ENCODE data around the gene PRKG1. TPM values are rescaled to one million over a fixed set of nuclear protein-coding genes. Genes with fewer than 3 reads are reported as not detected.

PRKG1 gene
- total RNA-seq, 2 donors from 2014 or later: 0.42 TPM; not detected in 1

GRCh38 chr10:51085204-51085603 is 10.9 kb downstream of the PRKG1 start:
- peaks cover 4% of the 10 kb centered on the region for H3K9me3 Mint-ChIP-seq
- H3K27ac Mint-ChIP-seq: no peak overlapping the region
- no peaks in the 10 kb centered on the region for H3K4me1 Mint-ChIP-seq
- H3K27me3 Mint-ChIP-seq: peaks cover 18% of the 10 kb centered on the region
- H3K36me3 Mint-ChIP-seq (ENCODE audit: low read depth): no peaks in the 10 kb centered on the region
- no peak for ATAC-seq (replicated peaks)
- no peak overlapping the region for H3K4me3 Mint-ChIP-seq

GRCh38 chr10:51086710-51087109 is 12.4 kb downstream of the PRKG1 start:
- no peak overlapping the region for H3K27ac Mint-ChIP-seq

DNA sequence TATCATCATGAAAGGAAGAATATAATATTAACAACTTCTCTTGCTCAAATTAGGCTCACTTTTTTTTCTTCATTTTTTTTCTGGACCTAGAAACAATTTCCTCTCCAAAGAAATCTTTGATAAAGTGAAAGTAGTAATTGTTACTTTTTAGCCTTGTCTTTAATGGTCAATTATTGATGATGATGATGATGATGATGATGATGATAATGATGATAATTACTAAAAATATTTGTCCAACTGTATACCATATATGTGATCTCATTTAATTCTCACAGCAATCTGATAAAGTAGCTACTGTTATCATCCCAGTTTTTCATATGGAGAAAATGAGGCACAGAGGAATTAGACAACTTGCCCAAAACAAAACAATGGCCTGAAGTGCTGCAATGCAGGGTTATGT is 12.8 kb downstream of the PRKG1 start:
- Mint-ChIP-seq H3K27ac (no peak overlapping the region), H3K4me3 (no peak overlapping the region), H3K4me1 (no peaks in the 10 kb centered on the region), H3K9me3 (peaks cover 4% of the 10 kb centered on the region), H3K27me3 (peaks cover 14% of the 10 kb centered on the region), H3K36me3 (ENCODE audit: low read depth) (no peaks in the 10 kb centered on the region)
- ATAC-seq (replicated peaks): no peak

More at GRCh38 chr10:51086710-51087109, 12.4 kb downstream of the PRKG1 start:
- ATAC-seq (replicated peaks): no peak
- Mint-ChIP-seq H3K36me3 (ENCODE audit: low read depth) (no peaks in the 10 kb centered on the region), H3K4me1 (no peaks in the 10 kb centered on the region), H3K27me3 (peaks cover 11% of the 10 kb centered on the region), H3K4me3 (no peak overlapping the region), H3K9me3 (peaks cover 4% of the 10 kb centered on the region)

- no peak overlapping the region for H3K4me3 Mint-ChIP-seq
- H3K27me3 Mint-ChIP-seq: peaks cover 7% of the 10 kb centered on the region
- peaks cover 4% of the 10 kb centered on the region for H3K9me3 Mint-ChIP-seq
- ATAC-seq (replicated peaks): no peak
- H3K27ac Mint-ChIP-seq: no peak overlapping the region
- H3K36me3 Mint-ChIP-seq (ENCODE audit: low read depth): no peaks in the 10 kb centered on the region
- H3K4me1 Mint-ChIP-seq: no peaks in the 10 kb centered on the region
These were observed 15.9 kb downstream of the PRKG1 start for GRCh38 chr10:51090190-51090589.

GRCh38 chr10:51092402-51092801 is 18.1 kb downstream of the PRKG1 start:
- Mint-ChIP-seq H3K27ac (no peak overlapping the region), H3K4me3 (no peak overlapping the region), H3K9me3 (peaks cover 4% of the 10 kb centered on the region), H3K36me3 (ENCODE audit: low read depth) (no peaks in the 10 kb centered on the region), H3K27me3 (peaks cover 7% of the 10 kb centered on the region), H3K4me1 (no peaks in the 10 kb centered on the region)
- no peak for ATAC-seq (replicated peaks)

- H3K4me3 Mint-ChIP-seq: no peak overlapping the region
- no peaks in the 10 kb centered on the region for H3K9me3 Mint-ChIP-seq
- H3K36me3 Mint-ChIP-seq (ENCODE audit: low read depth): no peaks in the 10 kb centered on the region
- H3K4me1 Mint-ChIP-seq: no peaks in the 10 kb centered on the region
- no peak for ATAC-seq (replicated peaks)
- no peak overlapping the region for H3K27ac Mint-ChIP-seq
- peaks cover 3% of the 10 kb centered on the region for H3K27me3 Mint-ChIP-seq
These were observed 21.2 kb downstream of the PRKG1 start for GRCh38 chr10:51095444-51095843.

DNA sequence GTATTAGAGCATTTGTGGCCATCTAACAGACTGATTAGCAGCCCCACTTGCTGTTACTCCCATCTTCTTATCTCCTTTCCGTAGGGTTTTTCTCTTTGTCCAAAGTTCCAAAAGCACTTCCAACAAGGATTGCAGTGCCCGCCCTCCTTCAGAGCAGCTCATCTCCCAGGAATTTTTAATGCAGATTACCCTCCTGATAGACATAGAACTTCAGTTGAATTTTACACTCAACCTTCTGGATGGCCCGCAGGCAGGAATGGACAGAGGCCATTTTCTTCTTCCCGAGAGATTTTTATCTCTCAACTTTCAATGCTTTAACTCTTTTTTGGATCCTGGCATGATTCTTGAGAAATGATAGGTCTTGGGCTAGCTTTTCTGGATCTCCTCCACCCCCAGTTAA is 23.3 kb downstream of the PRKG1 start:
- peaks cover 3% of the 10 kb centered on the region for H3K27me3 Mint-ChIP-seq
- H3K36me3 Mint-ChIP-seq (ENCODE audit: low read depth): no peaks in the 10 kb centered on the region
- no peak overlapping the region for H3K27ac Mint-ChIP-seq
- no peaks in the 10 kb centered on the region for H3K4me1 Mint-ChIP-seq
- no peaks in the 10 kb centered on the region for H3K9me3 Mint-ChIP-seq
- ATAC-seq (replicated peaks): no peak
- H3K4me3 Mint-ChIP-seq: no peak overlapping the region

DNA sequence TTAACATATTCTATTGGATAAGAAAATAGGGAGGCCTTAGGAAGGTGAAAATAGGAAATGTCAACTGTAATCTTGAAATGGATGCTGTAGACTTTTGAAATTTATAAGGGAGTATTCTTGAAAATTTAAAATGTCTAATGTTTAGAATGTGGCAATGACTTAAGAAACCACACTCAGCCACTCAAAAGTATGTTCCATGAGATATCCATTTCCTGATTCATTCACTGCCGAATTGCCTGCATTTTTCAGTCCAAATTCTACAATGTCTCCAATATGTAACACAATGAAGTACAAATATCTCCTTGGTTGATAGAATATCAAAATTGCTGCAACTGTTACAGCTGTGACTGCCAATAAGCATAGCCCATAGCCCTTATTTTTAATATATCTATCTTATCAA is 25.9 kb downstream of the PRKG1 start:
- no peak overlapping the region for H3K27ac Mint-ChIP-seq
- peaks cover 5% of the 10 kb centered on the region for H3K27me3 Mint-ChIP-seq
- H3K9me3 Mint-ChIP-seq: no peaks in the 10 kb centered on the region
- H3K4me1 Mint-ChIP-seq: no peaks in the 10 kb centered on the region
- no peak overlapping the region for H3K4me3 Mint-ChIP-seq
- no peak for ATAC-seq (replicated peaks)
- H3K36me3 Mint-ChIP-seq (ENCODE audit: low read depth): no peaks in the 10 kb centered on the region

- Mint-ChIP-seq H3K9me3 (no peaks in the 10 kb centered on the region), H3K27ac (no peak overlapping the region), H3K4me3 (no peak overlapping the region), H3K36me3 (ENCODE audit: low read depth) (no peaks in the 10 kb centered on the region), H3K4me1 (no peaks in the 10 kb centered on the region), H3K27me3 (peaks cover 13% of the 10 kb centered on the region)
- ATAC-seq (replicated peaks): no peak
These were observed 29.4 kb downstream of the PRKG1 start for GRCh38 chr10:51103554-51104217.

GRCh38 chr10:51106311-51106945 is 32.1 kb downstream of the PRKG1 start:
- H3K4me1 Mint-ChIP-seq: no peaks in the 10 kb centered on the region
- H3K27me3 Mint-ChIP-seq: peaks cover 10% of the 10 kb centered on the region
- no peak overlapping the region for H3K4me3 Mint-ChIP-seq
- H3K36me3 Mint-ChIP-seq (ENCODE audit: low read depth): no peaks in the 10 kb centered on the region
- ATAC-seq (replicated peaks): no peak
- H3K9me3 Mint-ChIP-seq: no peaks in the 10 kb centered on the region
- no peak overlapping the region for H3K27ac Mint-ChIP-seq

- Mint-ChIP-seq H3K4me1 (no peaks in the 10 kb centered on the region), H3K36me3 (ENCODE audit: low read depth) (no peaks in the 10 kb centered on the region), H3K9me3 (no peaks in the 10 kb centered on the region), H3K27ac (no peak overlapping the region), H3K4me3 (no peak overlapping the region), H3K27me3 (peaks cover 10% of the 10 kb centered on the region)
- no peak for ATAC-seq (replicated peaks)
These were observed 34.1 kb downstream of the PRKG1 start for GRCh38 chr10:51108406-51108805.

GRCh38 chr10:51109801-51110533 is 35.7 kb downstream of the PRKG1 start:
- Mint-ChIP-seq H3K4me3 (no peak overlapping the region), H3K27ac (no peak overlapping the region), H3K9me3 (no peaks in the 10 kb centered on the region), H3K36me3 (ENCODE audit: low read depth) (no peaks in the 10 kb centered on the region), H3K27me3 (peaks cover 10% of the 10 kb centered on the region), H3K4me1 (no peaks in the 10 kb centered on the region)
- no peak for ATAC-seq (replicated peaks)

GRCh38 chr10:51112013-51112412 is 37.7 kb downstream of the PRKG1 start:
- H3K9me3 Mint-ChIP-seq: no peaks in the 10 kb centered on the region
- H3K4me3 Mint-ChIP-seq: no peak overlapping the region
- no peaks in the 10 kb centered on the region for H3K4me1 Mint-ChIP-seq
- no peaks in the 10 kb centered on the region for H3K36me3 Mint-ChIP-seq (ENCODE audit: low read depth)
- ATAC-seq (replicated peaks): no peak
- no peak overlapping the region for H3K27ac Mint-ChIP-seq
- H3K27me3 Mint-ChIP-seq: peaks cover 2% of the 10 kb centered on the region

GRCh38 chr10:51113007-51113406 is 38.7 kb downstream of the PRKG1 start:
- Mint-ChIP-seq H3K36me3 (ENCODE audit: low read depth) (no peaks in the 10 kb centered on the region), H3K27me3 (no peaks in the 10 kb centered on the region), H3K4me1 (no peaks in the 10 kb centered on the region), H3K27ac (no peak overlapping the region), H3K4me3 (no peak overlapping the region), H3K9me3 (no peaks in the 10 kb centered on the region)
- no peak for ATAC-seq (replicated peaks)

DNA sequence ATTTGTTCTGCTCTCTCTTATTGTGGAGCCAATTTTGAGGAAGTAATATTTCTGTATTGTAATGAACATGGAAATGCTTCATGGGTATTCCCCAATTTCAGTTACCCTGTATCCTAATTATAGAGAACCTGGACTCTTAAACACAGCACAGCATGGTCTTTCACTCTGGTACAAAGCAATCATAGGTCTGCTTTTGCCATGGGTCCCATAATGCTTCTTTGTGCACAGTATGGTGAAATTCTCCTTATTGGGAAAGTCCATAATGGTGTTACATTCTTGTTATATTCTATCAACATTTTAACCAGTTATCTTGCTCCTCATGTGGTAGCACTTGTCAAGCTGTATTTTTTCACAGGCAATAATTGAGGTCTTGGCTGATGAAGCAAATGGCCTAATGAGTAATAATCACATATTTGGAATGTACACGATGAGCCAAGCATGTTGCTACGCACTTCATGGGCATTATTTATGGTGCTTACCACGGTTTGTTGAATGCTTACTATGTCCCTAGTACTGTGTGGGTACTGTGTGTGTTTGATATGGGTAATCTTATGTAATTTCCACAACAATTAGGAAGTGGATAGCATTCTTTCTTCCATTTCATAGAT is 42.9 kb downstream of the PRKG1 start:
- Mint-ChIP-seq H3K4me3 (no peak overlapping the region), H3K4me1 (no peaks in the 10 kb centered on the region), H3K36me3 (ENCODE audit: low read depth) (no peaks in the 10 kb centered on the region), H3K27ac (no peak overlapping the region), H3K9me3 (no peaks in the 10 kb centered on the region), H3K27me3 (no peaks in the 10 kb centered on the region)
- no peak for ATAC-seq (replicated peaks)
